C4-2B (cell line): ENCODE data around the gene SLC9A9.
"Not testable (repeated sequence)": the region's sequence is repeated elsewhere in the genome, so short reads cannot be mapped to it uniquely, and the experiment has no call there.

Experiments
- CTCF ChIP-seq: fragments of 450-650 bp; conservative IDR thresholded peaks from 2 replicates; pipeline ENCODE4 v1.5.1; 2017; ENCODE audit warnings: mild to moderate bottlenecking
- ZFX ChIP-seq: fragments of 450-650 bp; IDR thresholded peaks from 2 replicates; pipeline ENCODE4 v1.6.1; 2017

GRCh38 chr3:143873553-143873952 lies 25.3 kb upstream of the SLC9A9 start:
- TF ChIP-seq CTCF, ZFX: not testable (repeated sequence)
